Measurements from ENCODE around the gene HSF2BP.

The HSF2BP gene

DNA sequence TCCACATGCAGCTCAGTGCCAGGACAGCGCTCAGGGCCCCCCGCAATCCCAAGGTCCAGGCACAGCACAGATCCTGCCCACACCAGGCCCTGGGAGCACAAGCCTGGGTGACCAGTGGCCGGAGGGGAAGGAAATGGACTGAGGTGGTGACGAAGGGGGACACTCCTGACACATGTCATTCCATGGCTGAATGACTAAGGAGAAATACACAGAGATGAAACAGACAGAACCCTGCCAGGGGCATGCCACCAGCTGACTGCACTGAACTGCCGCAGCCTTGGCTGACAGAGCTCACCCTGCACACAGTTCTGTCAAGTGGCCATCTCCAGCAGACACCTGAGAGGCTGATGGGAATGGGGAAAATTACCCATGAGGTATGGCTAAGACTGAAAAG, 56.1 kb downstream of the HSF2BP start:
- no peak overlapping the region for H3K27ac ChIP-seq (replicated peaks)
- H3K27me3 ChIP-seq (ENCODE audit: insufficient read depth, poor library complexity, severe bottlenecking), result no peaks in the 10 kb centered on the region
- no peak for DNase-seq (ENCODE audit: low read depth in 1 of 2, low spot score in 1 of 2)
- TF ChIP-seq, protein P1, sequence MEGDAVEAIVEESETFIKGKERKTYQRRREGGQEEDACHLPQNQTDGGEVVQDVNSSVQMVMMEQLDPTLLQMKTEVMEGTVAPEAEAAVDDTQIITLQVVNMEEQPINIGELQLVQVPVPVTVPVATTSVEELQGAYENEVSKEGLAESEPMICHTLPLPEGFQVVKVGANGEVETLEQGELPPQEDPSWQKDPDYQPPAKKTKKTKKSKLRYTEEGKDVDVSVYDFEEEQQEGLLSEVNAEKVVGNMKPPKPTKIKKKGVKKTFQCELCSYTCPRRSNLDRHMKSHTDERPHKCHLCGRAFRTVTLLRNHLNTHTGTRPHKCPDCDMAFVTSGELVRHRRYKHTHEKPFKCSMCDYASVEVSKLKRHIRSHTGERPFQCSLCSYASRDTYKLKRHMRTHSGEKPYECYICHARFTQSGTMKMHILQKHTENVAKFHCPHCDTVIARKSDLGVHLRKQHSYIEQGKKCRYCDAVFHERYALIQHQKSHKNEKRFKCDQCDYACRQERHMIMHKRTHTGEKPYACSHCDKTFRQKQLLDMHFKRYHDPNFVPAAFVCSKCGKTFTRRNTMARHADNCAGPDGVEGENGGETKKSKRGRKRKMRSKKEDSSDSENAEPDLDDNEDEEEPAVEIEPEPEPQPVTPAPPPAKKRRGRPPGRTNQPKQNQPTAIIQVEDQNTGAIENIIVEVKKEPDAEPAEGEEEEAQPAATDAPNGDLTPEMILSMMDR (IDR thresholded peaks at IDR 0.05; ENCODE audit: insufficient read depth, low read length), result no peak
- TF ChIP-seq POLR2AphosphoS5 (IDR thresholded peaks at IDR 0.05; ENCODE audit: low read depth) (no peak), SPI1 (IDR thresholded peaks at IDR 0.05; ENCODE audit: borderline replicate concordance, low read depth) (no peak), GABPA (IDR thresholded peaks at IDR 0.05; ENCODE audit: low read depth) (no peak)
- TF ChIP-seq, protein P2, sequence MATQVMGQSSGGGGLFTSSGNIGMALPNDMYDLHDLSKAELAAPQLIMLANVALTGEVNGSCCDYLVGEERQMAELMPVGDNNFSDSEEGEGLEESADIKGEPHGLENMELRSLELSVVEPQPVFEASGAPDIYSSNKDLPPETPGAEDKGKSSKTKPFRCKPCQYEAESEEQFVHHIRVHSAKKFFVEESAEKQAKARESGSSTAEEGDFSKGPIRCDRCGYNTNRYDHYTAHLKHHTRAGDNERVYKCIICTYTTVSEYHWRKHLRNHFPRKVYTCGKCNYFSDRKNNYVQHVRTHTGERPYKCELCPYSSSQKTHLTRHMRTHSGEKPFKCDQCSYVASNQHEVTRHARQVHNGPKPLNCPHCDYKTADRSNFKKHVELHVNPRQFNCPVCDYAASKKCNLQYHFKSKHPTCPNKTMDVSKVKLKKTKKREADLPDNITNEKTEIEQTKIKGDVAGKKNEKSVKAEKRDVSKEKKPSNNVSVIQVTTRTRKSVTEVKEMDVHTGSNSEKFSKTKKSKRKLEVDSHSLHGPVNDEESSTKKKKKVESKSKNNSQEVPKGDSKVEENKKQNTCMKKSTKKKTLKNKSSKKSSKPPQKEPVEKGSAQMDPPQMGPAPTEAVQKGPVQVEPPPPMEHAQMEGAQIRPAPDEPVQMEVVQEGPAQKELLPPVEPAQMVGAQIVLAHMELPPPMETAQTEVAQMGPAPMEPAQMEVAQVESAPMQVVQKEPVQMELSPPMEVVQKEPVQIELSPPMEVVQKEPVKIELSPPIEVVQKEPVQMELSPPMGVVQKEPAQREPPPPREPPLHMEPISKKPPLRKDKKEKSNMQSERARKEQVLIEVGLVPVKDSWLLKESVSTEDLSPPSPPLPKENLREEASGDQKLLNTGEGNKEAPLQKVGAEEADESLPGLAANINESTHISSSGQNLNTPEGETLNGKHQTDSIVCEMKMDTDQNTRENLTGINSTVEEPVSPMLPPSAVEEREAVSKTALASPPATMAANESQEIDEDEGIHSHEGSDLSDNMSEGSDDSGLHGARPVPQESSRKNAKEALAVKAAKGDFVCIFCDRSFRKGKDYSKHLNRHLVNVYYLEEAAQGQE (IDR thresholded peaks at IDR 0.05; ENCODE audit: insufficient replicate concordance, low read depth), result no peak
- no peak overlapping the region for H3K4me3 ChIP-seq (replicated peaks; ENCODE audit: insufficient read depth, low read length)

DNA sequence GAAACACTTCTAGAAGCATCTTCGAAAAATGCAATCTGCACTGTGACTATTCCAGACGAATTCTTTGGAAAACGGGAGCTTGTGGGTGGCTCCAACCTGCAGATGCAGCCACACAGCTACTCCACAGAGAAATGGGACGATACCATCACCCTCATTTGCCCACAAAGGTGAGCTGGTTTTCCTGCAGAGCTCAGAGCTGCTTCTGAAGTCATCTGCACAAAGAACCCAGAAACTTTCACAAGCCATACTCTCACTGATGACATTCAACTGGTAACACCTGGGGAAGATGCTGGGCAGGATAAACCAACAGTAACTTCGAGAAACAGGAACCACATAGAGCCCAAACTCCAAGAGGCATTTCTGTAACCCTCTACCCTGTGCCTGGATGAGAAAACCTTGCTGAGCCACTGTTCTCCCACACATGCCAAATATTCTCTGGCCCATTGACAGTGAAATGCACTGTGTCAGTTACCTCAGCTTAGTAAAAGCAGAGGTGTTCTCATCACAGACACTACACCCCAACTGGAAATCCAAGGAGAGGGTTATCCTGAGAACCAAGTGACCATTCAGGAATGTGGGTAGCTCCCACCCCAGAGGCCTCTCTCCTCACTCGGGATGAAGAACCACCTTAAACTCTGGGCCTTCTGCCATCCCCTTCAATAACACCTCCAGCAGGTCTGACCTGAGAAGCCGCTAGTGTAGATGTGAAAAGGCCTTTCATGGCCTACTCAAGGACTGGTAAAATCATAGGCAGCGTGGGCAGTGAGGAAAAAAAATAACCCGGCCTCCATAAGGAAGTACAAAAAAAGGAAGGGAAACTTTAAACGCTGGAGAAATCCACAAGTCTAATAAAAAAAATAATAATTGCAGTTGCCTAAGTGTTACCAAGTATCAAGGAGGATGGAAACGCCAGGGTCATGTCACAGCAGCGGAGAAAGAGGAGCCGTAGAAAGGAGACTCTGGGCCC, 56.7 kb downstream of the HSF2BP start:
- Histone ChIP-seq H3K27ac (replicated peaks) (no peak overlapping the region), H3K4me3 (replicated peaks; ENCODE audit: insufficient read depth, low read length) (no peak overlapping the region), H3K27me3 (ENCODE audit: insufficient read depth, poor library complexity, severe bottlenecking) (no peaks in the 10 kb centered on the region)
- TF ChIP-seq, protein P2 (IDR thresholded peaks at IDR 0.05; ENCODE audit: insufficient replicate concordance, low read depth), result no peak
- TF ChIP-seq, protein P1 (IDR thresholded peaks at IDR 0.05; ENCODE audit: insufficient read depth, low read length), result no peak
- TF ChIP-seq GABPA (IDR thresholded peaks at IDR 0.05; ENCODE audit: low read depth) (no peak), SPI1 (IDR thresholded peaks at IDR 0.05; ENCODE audit: borderline replicate concordance, low read depth) (no peak), POLR2AphosphoS5 (IDR thresholded peaks at IDR 0.05; ENCODE audit: low read depth) (no peak)
- DNase-seq (ENCODE audit: low read depth in 1 of 2, low spot score in 1 of 2), result no peak

DNA sequence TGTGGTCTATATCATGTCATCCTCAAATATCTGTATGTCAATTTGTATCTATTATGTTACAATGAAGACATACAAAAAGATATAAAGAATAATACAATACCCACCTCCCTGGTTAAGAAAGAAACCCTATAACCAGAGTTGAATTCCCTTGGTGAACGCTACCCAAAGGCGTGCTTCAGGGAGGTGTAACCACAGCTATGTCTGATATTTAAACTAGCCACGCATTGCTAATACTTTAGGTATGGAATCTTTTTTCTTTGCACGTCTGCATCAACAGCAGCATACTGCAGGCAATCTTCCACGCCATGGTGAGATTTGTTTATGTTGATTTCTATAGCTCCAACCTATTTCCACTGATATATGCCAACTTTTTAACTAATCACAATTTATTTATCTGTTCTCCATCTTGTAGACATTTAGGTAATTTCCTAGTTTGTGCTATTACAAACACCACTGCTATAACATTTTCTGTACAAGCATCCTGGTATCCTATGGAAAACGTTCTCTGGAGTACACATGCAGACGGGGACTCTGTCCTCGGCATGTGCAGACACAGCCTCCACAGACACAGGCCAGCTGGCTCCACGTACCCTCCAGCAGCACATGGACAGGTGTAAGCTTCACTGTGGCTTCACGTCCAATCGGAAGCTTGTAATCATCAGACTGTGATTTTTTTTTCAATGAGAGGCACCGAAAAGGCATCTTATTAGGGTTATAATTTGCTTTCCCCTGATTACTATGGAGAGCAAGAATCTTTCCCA, 58.5 kb downstream of the HSF2BP start:
- Histone ChIP-seq H3K27me3 (ENCODE audit: insufficient read depth, poor library complexity, severe bottlenecking) (no peaks in the 10 kb centered on the region), H3K27ac (replicated peaks) (no peak overlapping the region), H3K4me3 (replicated peaks; ENCODE audit: insufficient read depth, low read length) (no peak overlapping the region)
- TF ChIP-seq, protein P1 (IDR thresholded peaks at IDR 0.05; ENCODE audit: insufficient read depth, low read length), result no peak
- no peak for DNase-seq (ENCODE audit: low read depth in 1 of 2, low spot score in 1 of 2)

All from HL-60 (cell line).